ENCODE measurements around the gene NUDT1.
A peak's percentile ranks its signal among the peaks of the same experiment; 100 is the strongest.

Gene NUDT1

GRCh38 chr7:2232766-2233520, 9.1 kb upstream of the NUDT1 start, which contains the start of gene MAD1L1:
TSS of gene MAD1L1 (minus strand) at chr7:2232945. CDS start at chr7:2230133, 2,812 bp downstream.
- no peak for TF ChIP-seq CTCF (IDR thresholded peaks at IDR 0.05; ENCODE audit: control insufficient read depth, insufficient read depth, low read depth, low read length, missing control alignments)

GRCh38 chr7:2233926-2234325, 8.1 kb upstream of the NUDT1 start:
- no peak overlapping the region for H3K4me3 ChIP-seq (ENCODE audit: control insufficient read depth, low read depth, low read length)
- DNase-seq (ENCODE audit: low read depth), result no peak
- no peak for TF ChIP-seq CTCF (IDR thresholded peaks at IDR 0.05; ENCODE audit: control insufficient read depth, insufficient read depth, low read depth, low read length, missing control alignments)

More at GRCh38 chr7:2232766-2233520, 9.1 kb upstream of the NUDT1 start, which contains the start of gene MAD1L1:
- H3K4me3 ChIP-seq (ENCODE audit: control insufficient read depth, low read depth, low read length), result peak within 1 kb of the TSS; percentile 76
- DNase-seq (ENCODE audit: low read depth), result peak; percentile 44

- H3K4me3 ChIP-seq (ENCODE audit: control insufficient read depth, low read depth, low read length), result no peak overlapping the region
- DNase-seq (ENCODE audit: low read depth), result no peak
- no peak for TF ChIP-seq CTCF (IDR thresholded peaks at IDR 0.05; ENCODE audit: control insufficient read depth, insufficient read depth, low read depth, low read length, missing control alignments)
These were observed 4.9 kb upstream of the NUDT1 start for GRCh38 chr7:2237109-2237602.

GRCh38 chr7:2239242-2239641, 2.8 kb upstream of the NUDT1 start:
- no peak for DNase-seq (ENCODE audit: low read depth)
- TF ChIP-seq CTCF (IDR thresholded peaks at IDR 0.05; ENCODE audit: control insufficient read depth, insufficient read depth, low read depth, low read length, missing control alignments), result no peak
- H3K4me3 ChIP-seq (ENCODE audit: control insufficient read depth, low read depth, low read length), result no peak overlapping the region

- TF ChIP-seq CTCF (IDR thresholded peaks at IDR 0.05; ENCODE audit: control insufficient read depth, insufficient read depth, low read depth, low read length, missing control alignments), result peak; percentile 20
- H3K4me3 ChIP-seq (ENCODE audit: control insufficient read depth, low read depth, low read length), result peak overlapping the region; percentile 55
- DNase-seq (ENCODE audit: low read depth), result no peak
These were observed 759 bp downstream of the NUDT1 start for GRCh38 chr7:2242541-2243429.

GRCh38 chr7:2243458-2243857, 1.4 kb downstream of the NUDT1 start:
- TF ChIP-seq CTCF (IDR thresholded peaks at IDR 0.05; ENCODE audit: control insufficient read depth, insufficient read depth, low read depth, low read length, missing control alignments), result no peak
- H3K4me3 ChIP-seq (ENCODE audit: control insufficient read depth, low read depth, low read length), result peak overlapping the region; percentile 55; the same call in 1 of the 2 replicates
- DNase-seq (ENCODE audit: low read depth), result no peak

Data from AG09309 (cell line).